ENCODE measurements around the gene HIGD2A. TPM values are rescaled to one million over a fixed set of nuclear protein-coding genes. Genes with fewer than 3 reads are reported as not detected.
A peak's percentile ranks its signal among the peaks of the same experiment; 100 is the strongest.

The HIGD2A gene
- total and polyA plus RNA-seq, 9 of the 15 experiments (the other 6 are each of a cell fraction or from before 2014, with no cell fraction given): 94.7 to 264 (median 163) TPM

GRCh38 chr5:176373100-176373818 is 15.3 kb upstream of the HIGD2A start (continued):
- TF ChIP-seq EHMT2 (IDR thresholded peaks at IDR 0.05): no peak
- no peak for TF ChIP-seq TARDBP (IDR thresholded peaks at IDR 0.05)
- TF ChIP-seq NFYB (IDR thresholded peaks at IDR 0.05; ENCODE audit: extremely low read depth, insufficient read length): no peak
- TF ChIP-seq MGA (IDR thresholded peaks at IDR 0.05): peak; percentile 31
- TF ChIP-seq ZBTB11 (CRISPR knock-in tag; IDR thresholded peaks at IDR 0.05): 0 out of 6 replicates have a peak, but pooled peaks of 1 of the 3 experiments have one; percentile 32
- TF ChIP-seq GTF2F1 (IDR thresholded peaks at IDR 0.05; ENCODE audit: low read depth, low read length): no peak
- TF ChIP-seq GABPB2 (CRISPR knock-in tag; conservative IDR thresholded peaks at IDR 0.05): no peak
- no peak for TF ChIP-seq FOXO4 (CRISPR knock-in tag; IDR thresholded peaks at IDR 0.05)
- no peak for TF ChIP-seq WHSC1 (IDR thresholded peaks at IDR 0.05; ENCODE audit: low read length)
